ENCODE data around the gene NEK4. TPM values are rescaled to one million over a fixed set of nuclear protein-coding genes. Genes with fewer than 3 reads are reported as not detected.

NEK4 gene
- total RNA-seq, 1 experiment from 2014 or later, result 22.0 TPM

- POLR2A ChIA-PET (ENCODE audit: low non-redundant PET), result no interaction called here
- Histone ChIP-seq H3K27ac (ENCODE audit: low read depth, low read length, poor library complexity, severe bottlenecking) (no peak overlapping the region), H3K9me3 (ENCODE audit: low read depth, low read length, poor library complexity, severe bottlenecking) (no peaks in the 10 kb centered on the region), H3K27me3 (replicated peaks; ENCODE audit: insufficient read depth, low read depth, low read length, poor library complexity) (no peaks in the 10 kb centered on the region), H3K4me1 (ENCODE audit: insufficient read depth, low read length, poor library complexity, severe bottlenecking) (no peaks in the 10 kb centered on the region), H3K4me3 (ENCODE audit: low read depth, low read length, poor library complexity, severe bottlenecking) (no peak overlapping the region), H3K36me3 (ENCODE audit: insufficient read depth, low read length, poor library complexity, severe bottlenecking) (no peaks in the 10 kb centered on the region)
- DNase-seq (ENCODE audit: low spot score), result no peak
- intact Hi-C loops (cut with micrococcal nuclease; ENCODE audit: unreplicated experiment), result no loop called here
- CTCF ChIA-PET, result interaction anchor here (0.6 kb wide), 1 partner anchor 122 kb away, joined by 10 read pairs; no protein-coding TSS in a partner anchor
- TF ChIP-seq EZH2 (IDR thresholded peaks at IDR 0.05; ENCODE audit: borderline replicate concordance, low read depth, low read length, poor library complexity, severe bottlenecking) (no peak), CTCF (conservative IDR thresholded peaks at IDR 0.05; ENCODE audit: low read depth, low read length) (no peak)
- no TSS peak for BruUV-seq (replicated peaks)
Observed at GRCh38 chr3:52723935-52724334, 46.8 kb downstream of the NEK4 start.

DNA sequence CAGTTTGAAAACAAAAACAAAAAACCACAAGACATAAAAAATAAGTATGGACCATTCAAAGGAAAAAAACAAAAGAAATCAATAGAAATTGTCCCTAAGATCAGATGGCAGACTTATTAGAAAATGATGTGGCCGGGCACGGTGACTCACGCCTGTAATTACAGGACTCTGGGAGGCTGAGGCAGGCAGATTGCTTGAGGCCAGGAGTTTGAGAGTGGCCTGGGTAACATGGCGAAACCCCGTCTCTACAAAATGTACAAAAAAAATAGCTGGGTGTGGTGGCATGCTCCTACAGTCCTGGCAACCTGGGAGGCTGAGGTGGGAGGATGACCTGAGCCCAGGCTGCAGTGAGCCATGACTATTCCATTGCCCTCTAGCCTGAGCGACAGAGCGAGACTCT lies 48.2 kb downstream of the NEK4 start:
- Histone ChIP-seq H3K27ac (ENCODE audit: low read depth, low read length, poor library complexity, severe bottlenecking) (no peak overlapping the region), H3K9me3 (ENCODE audit: low read depth, low read length, poor library complexity, severe bottlenecking) (no peaks in the 10 kb centered on the region), H3K4me1 (ENCODE audit: insufficient read depth, low read length, poor library complexity, severe bottlenecking) (no peaks in the 10 kb centered on the region), H3K27me3 (replicated peaks; ENCODE audit: insufficient read depth, low read depth, low read length, poor library complexity) (no peaks in the 10 kb centered on the region), H3K4me3 (ENCODE audit: low read depth, low read length, poor library complexity, severe bottlenecking) (no peak overlapping the region), H3K36me3 (ENCODE audit: insufficient read depth, low read length, poor library complexity, severe bottlenecking) (no peaks in the 10 kb centered on the region)
- intact Hi-C loops (cut with micrococcal nuclease; ENCODE audit: unreplicated experiment), result no loop called here
- no TSS peak for BruUV-seq (replicated peaks)
- no peak for DNase-seq (ENCODE audit: low spot score)
- TF ChIP-seq CTCF (conservative IDR thresholded peaks at IDR 0.05; ENCODE audit: low read depth, low read length) (no peak), EZH2 (IDR thresholded peaks at IDR 0.05; ENCODE audit: borderline replicate concordance, low read depth, low read length, poor library complexity, severe bottlenecking) (no peak)
- ChIA-PET POLR2A (ENCODE audit: low non-redundant PET) (no interaction called here), CTCF (no interaction called here)

DNA sequence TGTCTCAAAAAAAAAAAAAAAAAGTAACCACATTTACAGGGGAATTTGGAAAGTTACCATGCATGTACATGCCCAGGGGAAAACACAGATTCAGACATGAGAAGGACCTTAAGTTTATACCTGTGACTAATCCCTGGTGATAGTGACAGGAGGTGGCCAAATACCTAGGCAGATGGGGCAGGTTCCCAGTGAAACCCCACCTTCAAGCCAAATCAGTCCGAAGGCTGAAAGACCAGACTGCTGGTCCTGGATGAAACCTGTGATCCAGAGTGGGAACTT lies 49.1 kb downstream of the NEK4 start:
- H3K4me1 ChIP-seq (ENCODE audit: insufficient read depth, low read length, poor library complexity, severe bottlenecking), result no peaks in the 10 kb centered on the region
- no peaks in the 10 kb centered on the region for H3K27me3 ChIP-seq (replicated peaks; ENCODE audit: insufficient read depth, low read depth, low read length, poor library complexity)
- no peak for TF ChIP-seq CTCF (conservative IDR thresholded peaks at IDR 0.05; ENCODE audit: low read depth, low read length)
- TF ChIP-seq EZH2 (IDR thresholded peaks at IDR 0.05; ENCODE audit: borderline replicate concordance, low read depth, low read length, poor library complexity, severe bottlenecking), result no peak
- no peaks in the 10 kb centered on the region for H3K9me3 ChIP-seq (ENCODE audit: low read depth, low read length, poor library complexity, severe bottlenecking)
- H3K36me3 ChIP-seq (ENCODE audit: insufficient read depth, low read length, poor library complexity, severe bottlenecking), result no peaks in the 10 kb centered on the region
- DNase-seq (ENCODE audit: low spot score), result no peak
- no TSS peak for BruUV-seq (replicated peaks)
- no peak overlapping the region for H3K4me3 ChIP-seq (ENCODE audit: low read depth, low read length, poor library complexity, severe bottlenecking)
- intact Hi-C loops (cut with micrococcal nuclease; ENCODE audit: unreplicated experiment), result no loop called here
- POLR2A ChIA-PET (ENCODE audit: low non-redundant PET), result no interaction called here
- H3K27ac ChIP-seq (ENCODE audit: low read depth, low read length, poor library complexity, severe bottlenecking), result no peak overlapping the region
- CTCF ChIA-PET, result no interaction called here
